A549 (cell line): Measurements from ENCODE around the gene PRR3. TPM values are rescaled to one million over a fixed set of nuclear protein-coding genes. Genes with fewer than 3 reads are reported as not detected.

ENCODE experiments used
- ATAC-seq, 2 experiments: fragments of 200-7000 bp in 1 of 2; fragments of >200 bp in 1 of 2; cut with Nextera tagmentation in 1 of 2; cut with Tn5 transposase in 1 of 2; 3 replicates each; pipeline versions ENCODE4 v1.8.0 to v1.9.1; 2018 to 2020; ENCODE audit warnings: mild to moderate bottlenecking in 1 of 2, moderate library complexity in 1 of 2
- CTCF ChIA-PET: fragments of 300-600 bp; sonication (Branson Sonifier 250); formaldehyde crosslinking; extraction: SDS; loops from one replicate; lab custom pipeline; 2021; ENCODE audit warnings: antibody characterized with exemption, inconsistent platforms; lab: Yijun Ruan, JAX
- POLR2A ChIA-PET: fragments of 350-600 bp; formaldehyde crosslinking; extraction: SDS; loops from one replicate; lab custom pipeline; 2021; ENCODE audit warnings: antibody characterized with exemption, inconsistent platforms; lab: Yijun Ruan, JAX
- DNase-seq, 2 experiments: peaks; one replicate each; pipeline versions ENCODE4 v3.0.0 to v3.0.0-alpha.2; 2011 to 2016; ENCODE audit warnings: low read depth in 1 of 2, low spot score in 1 of 2
- FAIRE-seq: peaks from 2 replicates; lab custom pipeline; 2011; peaks lifted over from hg19 to GRCh38; lab: Jason Lieb, UNC
- H3K27ac ChIP-seq, 2 experiments: fragments of >200 bp; sonication (Bioruptor Twin); formaldehyde crosslinking; 3 replicates each; pipeline ENCODE4 v1.5.1; 2016 to 2017
- H3K4me1 ChIP-seq: fragments of >200 bp; sonication (Bioruptor Twin); formaldehyde crosslinking; 3 replicates; pipeline ENCODE4 v1.6.1; 2016
- H3K4me2 ChIP-seq: fragments of >200 bp; sonication (Bioruptor Twin); formaldehyde crosslinking; 3 replicates; pipeline ENCODE4 v1.6.1; 2016
- H3K4me3 ChIP-seq: fragments of >200 bp; sonication (Bioruptor Twin); formaldehyde crosslinking; 3 replicates; pipeline ENCODE4 v1.5.1; 2016
- H3K9me3 ChIP-seq: fragments of >200 bp; sonication (Bioruptor Twin); formaldehyde crosslinking; 3 replicates; pipeline ENCODE4 v1.6.1; 2016
- BHLHE40 ChIP-seq: IDR thresholded peaks from 2 replicates; pipeline ENCODE4 v1.6.1; 2012; ENCODE audit warnings: low read depth, low read length, inconsistent platforms
- EHF ChIP-seq: fragments of 250-450 bp; sonication (Bioruptor Pico); IDR thresholded peaks from 2 replicates; pipeline ENCODE4 v1.5.0; 2020; ENCODE audit warnings: mild to moderate bottlenecking
- EP300 ChIP-seq, 2 experiments: fragments of >200 bp; sonication (Bioruptor Twin); formaldehyde crosslinking; IDR thresholded peaks; 2 replicates in 1 of 2; 3 replicates in 1 of 2; pipeline ENCODE4 v1.6.1; 2016 to 2017
- ESRRA ChIP-seq: fragments of 150-350 bp; IDR thresholded peaks from 2 replicates; pipeline ENCODE4 v1.6.1; 2014; ENCODE audit warnings: mild to moderate bottlenecking, low read length, borderline replicate concordance
- FOXS1 ChIP-seq: fragments of 250-450 bp; sonication (Bioruptor Pico); IDR thresholded peaks from 2 replicates; pipeline ENCODE4 v1.5.0; 2020; ENCODE audit warnings: mild to moderate bottlenecking, moderate library complexity
- HEYL ChIP-seq: fragments of 250-450 bp; sonication (Bioruptor Pico); IDR thresholded peaks from 2 replicates; pipeline ENCODE4 v1.8.0; 2021; ENCODE audit warnings: mild to moderate bottlenecking, moderate library complexity
- HOXA7 ChIP-seq: fragments of 250-450 bp; sonication (Bioruptor Pico); IDR thresholded peaks from 2 replicates; pipeline ENCODE4 v1.5.0; 2020; ENCODE audit warnings: mild to moderate bottlenecking, moderate library complexity
- HOXB13 ChIP-seq: fragments of 250-450 bp; sonication (Bioruptor Pico); IDR thresholded peaks from 2 replicates; pipeline ENCODE4 v1.5.0; 2020; ENCODE audit warnings: low read depth, mild to moderate bottlenecking, moderate library complexity
- HOXB5 ChIP-seq: fragments of 250-450 bp; sonication (Bioruptor Pico); IDR thresholded peaks from 2 replicates; pipeline ENCODE4 v1.5.0; 2020; ENCODE audit warnings: mild to moderate bottlenecking, moderate library complexity
- JUN ChIP-seq, 2 experiments: fragments of >200 bp; sonication (Bioruptor Twin); formaldehyde crosslinking; IDR thresholded peaks; 2 replicates in 1 of 2; 3 replicates in 1 of 2; pipeline ENCODE4 v1.6.1; 2016 to 2017
- JUNB ChIP-seq: fragments of >200 bp; sonication (Bioruptor Twin); formaldehyde crosslinking; IDR thresholded peaks from 2 replicates; pipeline ENCODE4 v1.6.1; 2016
- KDM5A ChIP-seq: fragments of 200-600 bp; sonication (generic); IDR thresholded peaks from 2 replicates; pipeline ENCODE4 v1.6.1; 2016; ENCODE audit warnings: antibody characterized with exemption, mild to moderate bottlenecking
- MAFK ChIP-seq: fragments of 450-650 bp; IDR thresholded peaks from 2 replicates; pipeline ENCODE4 v1.6.1; 2014; ENCODE audit not compliant: partially characterized antibody
- MYC ChIP-seq: IDR thresholded peaks from 2 replicates; pipeline ENCODE4 v1.6.1; 2012; ENCODE audit warnings: mild to moderate bottlenecking, inconsistent platforms, low read length, improper control_type of control experiment, borderline replicate concordance
- PHF8 ChIP-seq: fragments of 200-600 bp; sonication (generic); IDR thresholded peaks from 2 replicates; pipeline ENCODE4 v1.6.1; 2016; ENCODE audit warnings: low read depth, mild to moderate bottlenecking, antibody characterized with exemption, moderate library complexity, borderline replicate concordance
- POLR2A ChIP-seq: IDR thresholded peaks from 2 replicates; pipeline ENCODE4 v1.6.1; 2012; ENCODE audit warnings: mild to moderate bottlenecking, low read length
- RARB ChIP-seq: fragments of 250-450 bp; sonication (Bioruptor Pico); IDR thresholded peaks from 2 replicates; pipeline ENCODE4 v1.8.0; 2021; ENCODE audit warnings: mild to moderate bottlenecking, moderate library complexity
- RFX5 ChIP-seq: fragments of 450-650 bp; IDR thresholded peaks from 2 replicates; pipeline ENCODE4 v1.7.1; 2014; ENCODE audit warnings: antibody characterized with exemption, mild to moderate bottlenecking, moderate library complexity
- RNF2 ChIP-seq: fragments of 200-600 bp; sonication (generic); IDR thresholded peaks from 2 replicates; pipeline ENCODE4 v1.6.1; 2016; ENCODE audit warnings: low read depth, mild to moderate bottlenecking, antibody characterized with exemption, moderate library complexity, borderline replicate concordance
- ZNF302 ChIP-seq: fragments of 250-450 bp; sonication (Bioruptor Pico); IDR thresholded peaks from 2 replicates; pipeline ENCODE4 v1.9.0; 2021; ENCODE audit warnings: inconsistent platforms, mild to moderate bottlenecking, moderate library complexity
- WGBS: methylation state at CpG from one replicate; pipeline ENCODE4 v1.1.6; 2017; ENCODE audit errors: missing lambda C conversion rate; 5-methylcytosine and 5-hydroxymethylcytosine counted together
- polyA minus RNA-seq: library from RNA; depleted of rRNA, polyadenylated mRNA; stranded (reverse); fragments of >200 nt; gene quantifications from 2 replicates; pipeline ENCODE4 v1.2.3, GENCODE V29; 2011; rRNA and poly(A)+ RNA removed
- polyA plus RNA-seq, 4 experiments: library from polyadenylated mRNA; depleted of rRNA in 3 of 4; stranded (reverse); fragments of >200 nt; fragmentation: RNase III in 1 of 4; extraction: RNeasy Plus Mini Kit Qiagen cat#74134 plus additional on column Dnase treatment in 1 of 4; gene quantifications; 2 replicates in 3 of 4; 3 replicates in 1 of 4; pipeline ENCODE4 v1.2.3, GENCODE V29; 2011 to 2017
- TF ChIP-seq, protein P1 (sequence below): fragments of 250-450 bp; sonication (Bioruptor Pico); IDR thresholded peaks from 2 replicates; pipeline ENCODE4 v1.5.0; 2020; ENCODE audit warnings: low read depth, mild to moderate bottlenecking, moderate library complexity
- TF ChIP-seq, protein P2 (sequence below): IDR thresholded peaks from 2 replicates; pipeline ENCODE4 v1.6.1; 2012
- TF ChIP-seq, protein P3 (sequence below): IDR thresholded peaks from 2 replicates; pipeline ENCODE4 v1.6.1; 2012; ENCODE audit warnings: low read depth, borderline replicate concordance
- TF ChIP-seq, protein P4 (sequence below): fragments of >200 bp; sonication (Bioruptor Twin); formaldehyde crosslinking; IDR thresholded peaks from 3 replicates; pipeline ENCODE4 v1.6.1; 2016
- TF ChIP-seq, protein P5 (sequence below): fragments of 450-650 bp; IDR thresholded peaks from 2 replicates; pipeline ENCODE4 v1.6.1; 2014; ENCODE audit warnings: antibody characterized with exemption
- TF ChIP-seq, protein P6 (sequence below): fragments of 250-450 bp; sonication (Bioruptor Pico); IDR thresholded peaks from 2 replicates; pipeline ENCODE4 v1.5.0; 2021; ENCODE audit warnings: mild to moderate bottlenecking, moderate library complexity, borderline replicate concordance

PRR3 gene, protein sequence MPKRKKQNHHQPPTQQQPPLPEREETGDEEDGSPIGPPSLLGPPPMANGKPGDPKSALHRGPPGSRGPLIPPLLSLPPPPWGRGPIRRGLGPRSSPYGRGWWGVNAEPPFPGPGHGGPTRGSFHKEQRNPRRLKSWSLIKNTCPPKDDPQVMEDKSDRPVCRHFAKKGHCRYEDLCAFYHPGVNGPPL
- polyA plus RNA-seq (2011; rRNA removed) (24.1 and 29.5 TPM in 2 replicates), polyA plus RNA-seq (2017; fragmentation: RNase III; extraction: RNeasy Plus Mini Kit Qiagen cat#74134 plus additional on column Dnase treatment) (12.8 to 13.8 TPM (median 12.8 TPM) in 3 replicates), polyA minus RNA-seq (42.0 and 47.1 TPM in 2 replicates)
- polyA plus RNA-seq (2012; cell fraction: cytosol; rRNA removed), result 13.8 and 15.6 TPM in 2 replicates
- polyA plus RNA-seq (2012; cell fraction: nucleus; rRNA removed), result 9.9 and 14.0 TPM in 2 replicates

DNA sequence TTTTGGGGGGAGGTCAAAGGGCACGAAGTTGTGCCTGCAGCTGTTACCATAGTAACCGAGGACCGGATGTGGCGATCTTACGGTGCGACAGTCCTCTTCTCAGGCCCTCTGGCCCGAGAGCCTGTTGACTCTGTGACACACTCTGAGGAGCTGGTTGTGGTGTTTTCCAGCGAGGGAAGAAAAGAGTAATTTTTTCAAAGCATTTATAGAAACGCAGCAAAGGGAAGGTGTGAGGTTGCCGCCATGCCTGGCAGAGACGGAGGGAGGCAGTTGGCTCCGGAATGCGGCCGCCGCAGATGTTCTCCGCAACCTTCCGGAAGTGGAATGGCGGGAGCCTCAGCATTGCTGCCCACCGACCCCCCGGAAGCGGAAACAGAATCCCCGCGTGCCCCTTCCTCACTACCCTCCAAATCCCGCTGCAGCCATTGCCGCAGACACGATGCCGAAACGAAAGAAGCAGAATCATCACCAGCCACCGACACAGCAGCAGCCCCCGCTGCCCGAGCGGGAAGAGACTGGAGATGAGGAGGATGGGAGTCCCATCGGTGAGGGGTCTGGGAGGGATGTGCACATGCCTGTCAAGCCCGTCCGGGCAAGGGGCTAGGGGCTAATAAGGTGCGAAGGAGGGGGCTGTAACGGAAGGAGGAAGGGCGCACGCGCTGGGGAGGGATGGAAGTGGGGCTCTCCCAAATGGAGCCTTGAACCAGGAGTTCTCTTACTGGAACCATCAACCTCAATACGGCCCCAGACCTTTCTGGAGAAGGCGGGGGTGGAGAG is at the start of gene PRR3:
TSS of gene PRR3 (plus strand) at position 390 of the 777 bp plus-strand sequence. CDS start at position 440, 50 bp downstream.
- ATAC-seq, result peak; percentile 83 to 85
- no peaks in the 10 kb centered on the region for H3K9me3 ChIP-seq
- H3K27ac ChIP-seq, result peak within 1 kb of the TSS; percentile 91 to 94
- TF ChIP-seq MAFK (peak; percentile 23), RFX5 (no peak), POLR2A (peak; percentile 49), HOXB13 (CRISPR knock-in tag) (peak; percentile 87), HEYL (CRISPR knock-in tag) (no peak), FOXS1 (no peak), BHLHE40 (no peak), ESRRA (no peak), RNF2 (no peak), RARB (CRISPR knock-in tag) (no peak), EHF (CRISPR knock-in tag) (peak; percentile 81; the same call in 1 of the 2 replicates), HOXB5 (CRISPR knock-in tag) (peak; percentile 56; the same call in 1 of the 2 replicates), KDM5A (peak; percentile 69), EP300 (IDR thresholded peaks at IDR 0.05) (no peak), MYC (no peak; the same call in 1 of the 2 replicates), JUN (IDR thresholded peaks at IDR 0.05) (peak; percentile 38 to 79; a peak in 3 of 5 replicates), ZNF302 (CRISPR knock-in tag) (peak; percentile 53; the same call in 1 of the 2 replicates), PHF8 (peak; percentile 71; the same call in 1 of the 2 replicates), JUNB (no peak), HOXA7 (CRISPR knock-in tag) (0 out of 2 replicates have a peak, but pooled peaks have one; percentile 24)
- TF ChIP-seq, protein P1, sequence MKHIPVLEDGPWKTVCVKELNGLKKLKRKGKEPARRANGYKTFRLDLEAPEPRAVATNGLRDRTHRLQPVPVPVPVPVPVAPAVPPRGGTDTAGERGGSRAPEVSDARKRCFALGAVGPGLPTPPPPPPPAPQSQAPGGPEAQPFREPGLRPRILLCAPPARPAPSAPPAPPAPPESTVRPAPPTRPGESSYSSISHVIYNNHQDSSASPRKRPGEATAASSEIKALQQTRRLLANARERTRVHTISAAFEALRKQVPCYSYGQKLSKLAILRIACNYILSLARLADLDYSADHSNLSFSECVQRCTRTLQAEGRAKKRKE, result peak; percentile 37; the same call in 1 of the 2 replicates
- TF ChIP-seq, protein P2, sequence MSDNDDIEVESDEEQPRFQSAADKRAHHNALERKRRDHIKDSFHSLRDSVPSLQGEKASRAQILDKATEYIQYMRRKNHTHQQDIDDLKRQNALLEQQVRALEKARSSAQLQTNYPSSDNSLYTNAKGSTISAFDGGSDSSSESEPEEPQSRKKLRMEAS, result peak; percentile 98
- TF ChIP-seq, protein P3, sequence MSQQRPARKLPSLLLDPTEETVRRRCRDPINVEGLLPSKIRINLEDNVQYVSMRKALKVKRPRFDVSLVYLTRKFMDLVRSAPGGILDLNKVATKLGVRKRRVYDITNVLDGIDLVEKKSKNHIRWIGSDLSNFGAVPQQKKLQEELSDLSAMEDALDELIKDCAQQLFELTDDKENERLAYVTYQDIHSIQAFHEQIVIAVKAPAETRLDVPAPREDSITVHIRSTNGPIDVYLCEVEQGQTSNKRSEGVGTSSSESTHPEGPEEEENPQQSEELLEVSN, result peak; percentile 95
- TF ChIP-seq, protein P4, sequence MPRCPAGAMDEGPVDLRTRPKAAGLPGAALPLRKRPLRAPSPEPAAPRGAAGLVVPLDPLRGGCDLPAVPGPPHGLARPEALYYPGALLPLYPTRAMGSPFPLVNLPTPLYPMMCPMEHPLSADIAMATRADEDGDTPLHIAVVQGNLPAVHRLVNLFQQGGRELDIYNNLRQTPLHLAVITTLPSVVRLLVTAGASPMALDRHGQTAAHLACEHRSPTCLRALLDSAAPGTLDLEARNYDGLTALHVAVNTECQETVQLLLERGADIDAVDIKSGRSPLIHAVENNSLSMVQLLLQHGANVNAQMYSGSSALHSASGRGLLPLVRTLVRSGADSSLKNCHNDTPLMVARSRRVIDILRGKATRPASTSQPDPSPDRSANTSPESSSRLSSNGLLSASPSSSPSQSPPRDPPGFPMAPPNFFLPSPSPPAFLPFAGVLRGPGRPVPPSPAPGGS, result peak; percentile 69; the same call in 2 of the 3 replicates
- TF ChIP-seq, protein P5, sequence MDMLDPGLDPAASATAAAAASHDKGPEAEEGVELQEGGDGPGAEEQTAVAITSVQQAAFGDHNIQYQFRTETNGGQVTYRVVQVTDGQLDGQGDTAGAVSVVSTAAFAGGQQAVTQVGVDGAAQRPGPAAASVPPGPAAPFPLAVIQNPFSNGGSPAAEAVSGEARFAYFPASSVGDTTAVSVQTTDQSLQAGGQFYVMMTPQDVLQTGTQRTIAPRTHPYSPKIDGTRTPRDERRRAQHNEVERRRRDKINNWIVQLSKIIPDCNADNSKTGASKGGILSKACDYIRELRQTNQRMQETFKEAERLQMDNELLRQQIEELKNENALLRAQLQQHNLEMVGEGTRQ, result peak; percentile 22; the same call in 1 of the 2 replicates
- TF ChIP-seq, protein P6, sequence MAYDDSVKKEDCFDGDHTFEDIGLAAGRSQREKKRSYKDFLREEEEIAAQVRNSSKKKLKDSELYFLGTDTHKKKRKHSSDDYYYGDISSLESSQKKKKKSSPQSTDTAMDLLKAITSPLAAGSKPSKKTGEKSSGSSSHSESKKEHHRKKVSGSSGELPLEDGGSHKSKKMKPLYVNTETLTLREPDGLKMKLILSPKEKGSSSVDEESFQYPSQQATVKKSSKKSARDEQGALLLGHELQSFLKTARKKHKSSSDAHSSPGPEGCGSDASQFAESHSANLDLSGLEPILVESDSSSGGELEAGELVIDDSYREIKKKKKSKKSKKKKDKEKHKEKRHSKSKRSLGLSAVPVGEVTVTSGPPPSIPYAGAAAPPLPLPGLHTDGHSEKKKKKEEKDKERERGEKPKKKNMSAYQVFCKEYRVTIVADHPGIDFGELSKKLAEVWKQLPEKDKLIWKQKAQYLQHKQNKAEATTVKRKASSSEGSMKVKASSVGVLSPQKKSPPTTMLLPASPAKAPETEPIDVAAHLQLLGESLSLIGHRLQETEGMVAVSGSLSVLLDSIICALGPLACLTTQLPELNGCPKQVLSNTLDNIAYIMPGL, result 0 out of 2 replicates have a peak, but pooled peaks have one; percentile 39
- peak within 1 kb of the TSS; percentile 93 for H3K4me2 ChIP-seq
- peak within 1 kb of the TSS; percentile 88 for H3K4me3 ChIP-seq
- peak; percentile 67 to 93 for DNase-seq
- FAIRE-seq, result no peak
- CTCF ChIA-PET, result interaction anchor here (9.4 kb wide), 1 partner anchor 14 kb away, joined by 103 read pairs; no protein-coding TSS in a partner anchor
- peaks cover 13% of the 10 kb centered on the region; the same call in 2 of the 3 replicates for H3K4me1 ChIP-seq
- POLR2A ChIA-PET, result interaction anchor here (0.6 to 1.7 kb wide), 6 partner anchors 10 to 59 kb away, joined by 3 to 15 read pairs (median 3); partner anchors contain the start of gene ABCF1
- 2% methylated on average over 26 of the region's 42 CpGs for WGBS
